PC-9 (cell line): ENCODE measurements around the gene REEP3. TPM values are rescaled to one million over a fixed set of nuclear protein-coding genes. Genes with fewer than 3 reads are reported as not detected.

Source experiments
- BruUV-seq: library from RNA; stranded (reverse); fragments of 400-500 nt; replicated peaks from 2 replicates; lab custom pipeline; 2021; lab: Mats Ljungman, UMichigan
- CTCF ChIA-PET: fragments of 300-600 bp; sonication (Branson Sonifier 250); formaldehyde crosslinking; loops from one replicate; lab custom pipeline; 2022; ENCODE audit warnings: antibody characterized with exemption; lab: Charles Lee
- POLR2A ChIA-PET: fragments of 300-600 bp; sonication (Branson Sonifier 250); formaldehyde crosslinking; loops from one replicate; lab custom pipeline; 2022; ENCODE audit warnings: antibody characterized with exemption; ENCODE audit not compliant: unreplicated experiment; lab: Charles Lee
- DNase-seq, 2 experiments: peaks; one replicate each; pipeline versions ENCODE4 v3.0.0 to v3.0.0-alpha.2; 2015 to 2022; ENCODE audit warnings: mixed read lengths in 1 of 2
- H2AFZ ChIP-seq: fragments of 200-600 bp; sonication (generic); 2 replicates; pipeline ENCODE4 v1.8.1; 2017; ENCODE audit warnings: antibody characterized with exemption
- H3F3A ChIP-seq: fragments of 200-600 bp; sonication (generic); 2 replicates; pipeline ENCODE4 v1.8.1; 2017; ENCODE audit warnings: antibody characterized with exemption, mild to moderate bottlenecking, low read depth; ENCODE audit not compliant: insufficient read depth
- H3K27ac ChIP-seq: fragments of 200-600 bp; sonication (generic); 2 replicates; pipeline ENCODE4 v1.6.1; 2016; ENCODE audit warnings: mixed run types
- H3K27me3 ChIP-seq: fragments of 200-600 bp; sonication (generic); 2 replicates; pipeline ENCODE4 v1.6.1; 2016; ENCODE audit warnings: low read depth, mixed run types; ENCODE audit not compliant: insufficient read depth
- H3K36me3 ChIP-seq: fragments of 200-600 bp; sonication (generic); 2 replicates; pipeline ENCODE4 v1.6.1; 2016; ENCODE audit warnings: low read depth, mixed run types
- H3K4me1 ChIP-seq: fragments of 200-600 bp; sonication (generic); replicated peaks from 2 replicates; pipeline ENCODE4 v1.6.1; 2016; ENCODE audit warnings: mixed run types; ENCODE audit not compliant: insufficient read depth
- H3K4me2 ChIP-seq: fragments of 200-600 bp; sonication (generic); 2 replicates; pipeline ENCODE4 v1.6.1; 2017; ENCODE audit warnings: mixed run types
- H3K4me3 ChIP-seq: fragments of 200-600 bp; sonication (generic); 2 replicates; pipeline ENCODE4 v1.6.1; 2016; ENCODE audit warnings: mixed run types
- H3K79me2 ChIP-seq: fragments of 200-600 bp; sonication (generic); 2 replicates; pipeline ENCODE4 v1.6.1; 2017; ENCODE audit warnings: low read depth, mixed run types
- H3K9me2 ChIP-seq: fragments of 200-600 bp; sonication (generic); 2 replicates; pipeline ENCODE4 v1.8.1; 2017; ENCODE audit warnings: mild to moderate bottlenecking; ENCODE audit not compliant: insufficient read depth
- H3K9me3 ChIP-seq: fragments of 200-600 bp; sonication (generic); 2 replicates; pipeline ENCODE4 v1.8.1; 2016; ENCODE audit warnings: low read depth; ENCODE audit not compliant: insufficient read depth
- H4K20me1 ChIP-seq: fragments of 200-600 bp; sonication (generic); 2 replicates; pipeline ENCODE4 v1.8.1; 2017; ENCODE audit not compliant: insufficient read depth
- CTCF ChIP-seq: fragments of 200-600 bp; sonication (generic); conservative IDR thresholded peaks from 2 replicates; pipeline ENCODE4 v1.6.1; 2017; ENCODE audit warnings: mixed run types, antibody characterized with exemption, mild to moderate bottlenecking, moderate library complexity
- EZH2 ChIP-seq: fragments of 200-600 bp; sonication (generic); IDR thresholded peaks from 2 replicates; pipeline ENCODE4 v1.8.0; 2017; ENCODE audit warnings: antibody characterized with exemption, low read depth
- intact Hi-C: fragments of 100-400 bp; cut with micrococcal nuclease; formaldehyde crosslinking; loops from one replicate; pipeline ENCODE4 v1.10.0; 2022; ENCODE audit not compliant: unreplicated experiment
- total RNA-seq: library from RNA; stranded (reverse); gene quantifications from 2 replicates; pipeline ENCODE4 v1.2.3, GENCODE V29; 2021

Gene REEP3
- total RNA-seq, 1 experiment from 2014 or later, result 56.4 TPM

GRCh38 chr10:63670291-63670898, 149.2 kb downstream of the REEP3 start:
- Histone ChIP-seq H3K4me2 (no peak overlapping the region), H3K27me3 (no peaks in the 10 kb centered on the region), H3K9me3 (no peaks in the 10 kb centered on the region), H3K27ac (no peak overlapping the region), H4K20me1 (no peaks in the 10 kb centered on the region), H3K36me3 (no peaks in the 10 kb centered on the region), H2AFZ (no peak overlapping the region), H3K9me2 (no peaks in the 10 kb centered on the region), H3K79me2 (no peaks in the 10 kb centered on the region), H3F3A (no peaks in the 10 kb centered on the region), H3K4me1 (0 out of 2 replicates have a peak, but pooled peaks cover 7% of the 10 kb centered on the region), H3K4me3 (no peak overlapping the region)
- CTCF ChIA-PET, result no interaction called here
- TF ChIP-seq CTCF (no peak), EZH2 (no peak)
- BruUV-seq, result no TSS peak
- intact Hi-C loops, result no loop called here
- POLR2A ChIA-PET, result no interaction called here
- DNase-seq, result no peak

- BruUV-seq, result no TSS peak
- CTCF ChIA-PET, result no interaction called here
Measured at GRCh38 chr10:63671317-63671937, 150.2 kb downstream of the REEP3 start.

GRCh38 chr10:63672491-63672890, 151.3 kb downstream of the REEP3 start:
- H3K9me2 ChIP-seq, result no peaks in the 10 kb centered on the region
- no peak overlapping the region for H2AFZ ChIP-seq
- intact Hi-C loops, result no loop called here
- H3K4me3 ChIP-seq, result no peak overlapping the region
- no peak overlapping the region for H3K27ac ChIP-seq
- CTCF ChIA-PET, result no interaction called here
- POLR2A ChIA-PET, result no interaction called here
- no peaks in the 10 kb centered on the region for H3K36me3 ChIP-seq
- no peak for DNase-seq
- H3K27me3 ChIP-seq, result no peaks in the 10 kb centered on the region
- TF ChIP-seq CTCF (no peak), EZH2 (no peak)
- H3K79me2 ChIP-seq, result no peaks in the 10 kb centered on the region
- H3K4me1 ChIP-seq, result no peaks in the 10 kb centered on the region
- no peaks in the 10 kb centered on the region for H3K9me3 ChIP-seq
- no peak overlapping the region for H3K4me2 ChIP-seq
- no TSS peak for BruUV-seq
- H4K20me1 ChIP-seq, result no peaks in the 10 kb centered on the region
- H3F3A ChIP-seq, result no peaks in the 10 kb centered on the region

More at GRCh38 chr10:63671317-63671937, 150.2 kb downstream of the REEP3 start:
- intact Hi-C loops, result no loop called here
- H3K4me1 ChIP-seq, result 0 out of 2 replicates have a peak, but pooled peaks cover 7% of the 10 kb centered on the region
- no peak overlapping the region for H3K4me3 ChIP-seq
- H3F3A ChIP-seq, result no peaks in the 10 kb centered on the region
- no peaks in the 10 kb centered on the region for H3K27me3 ChIP-seq
- H3K27ac ChIP-seq, result no peak overlapping the region
- H3K9me2 ChIP-seq, result no peaks in the 10 kb centered on the region
- POLR2A ChIA-PET, result no interaction called here
- no peak for DNase-seq
- TF ChIP-seq EZH2 (no peak), CTCF (no peak)
- H2AFZ ChIP-seq, result no peak overlapping the region
- H3K36me3 ChIP-seq, result no peaks in the 10 kb centered on the region
- H3K9me3 ChIP-seq, result no peaks in the 10 kb centered on the region
- no peaks in the 10 kb centered on the region for H3K79me2 ChIP-seq
- H3K4me2 ChIP-seq, result no peak overlapping the region
- no peaks in the 10 kb centered on the region for H4K20me1 ChIP-seq
